SK-N-SH (cell line): ENCODE data around the gene HOXA6. TPM values are rescaled to one million over a fixed set of nuclear protein-coding genes. Genes with fewer than 3 reads are reported as not detected.

Experiments
- CTCF ChIA-PET: fragments of 300-600, 350-600 bp; formaldehyde crosslinking; extraction: SDS; loops from one replicate; lab custom pipeline; 2021; lab: Yijun Ruan, JAX
- POLR2A ChIA-PET: fragments of 350-600 bp; sonication (Branson Sonifier 250); formaldehyde crosslinking; extraction: SDS; loops from one replicate; lab custom pipeline; 2020; ENCODE audit warnings: antibody characterized with exemption, inconsistent platforms; lab: Yijun Ruan, JAX
- DNase-seq: peaks from one replicate; pipeline ENCODE4 v3.0.0; 2012
- H2AFZ ChIP-seq: fragments of 200-600 bp; sonication (generic); 2 replicates; pipeline ENCODE4 v1.8.1; 2016; ENCODE audit warnings: antibody characterized with exemption, mild to moderate bottlenecking, low read depth
- H3F3A ChIP-seq: fragments of 200-600 bp; sonication (generic); replicated peaks from 2 replicates; pipeline ENCODE3; 2016; ENCODE audit warnings: antibody characterized with exemption, mild to moderate bottlenecking; ENCODE audit not compliant: insufficient read depth
- H3K27ac ChIP-seq, 2 experiments: fragments of 200-500 bp in 1 of 2; fragments of 200-600 bp in 1 of 2; sonication (Bioruptor generic) in 1 of 2; sonication (generic), shearing (Covaris generic) in 1 of 2; 2 replicates each; pipeline versions ENCODE4 v1.5.1 to v1.6.1; 2014 to 2016; ENCODE audit warnings: low read depth in 2 of 2, inconsistent platforms in 1 of 2, low read length in 1 of 2, mild to moderate bottlenecking in 1 of 2, mixed read lengths in 1 of 2
- H3K27me3 ChIP-seq: fragments of 200-600 bp; sonication (generic), shearing (Covaris generic); 2 replicates; pipeline ENCODE4 v1.6.1; 2016; ENCODE audit warnings: mixed run types; ENCODE audit not compliant: insufficient read depth
- H3K36me3 ChIP-seq, 2 experiments: fragments of 200-500 bp in 1 of 2; fragments of 200-600 bp in 1 of 2; sonication (Bioruptor generic) in 1 of 2; sonication (generic) in 1 of 2; replicated peaks in 1 of 2; 2 replicates each; pipeline versions ENCODE3 to v1.5.1; 2014 to 2016; ENCODE audit warnings: low read length in 1 of 2, mild to moderate bottlenecking in 1 of 2; ENCODE audit not compliant: insufficient read depth in 2 of 2, control insufficient read depth in 1 of 2
- H3K4me1 ChIP-seq, 2 experiments: fragments of 200-500 bp in 1 of 2; fragments of 200-600 bp in 1 of 2; sonication (Bioruptor generic) in 1 of 2; sonication (generic), shearing (Covaris generic) in 1 of 2; 2 replicates each; pipeline versions ENCODE4 v1.5.1 to v1.6.1; 2014 to 2016; ENCODE audit warnings: low read depth in 1 of 2, low read length in 1 of 2, mixed run types in 1 of 2; ENCODE audit not compliant: insufficient read depth in 2 of 2, control insufficient read depth in 1 of 2
- H3K4me2 ChIP-seq: fragments of 200-600 bp; sonication (generic), shearing (Covaris generic); 2 replicates; pipeline ENCODE4 v1.6.1; 2017; ENCODE audit warnings: mixed run types
- H3K4me3 ChIP-seq, 2 experiments: fragments of 200-500 bp in 1 of 2; fragments of 200-600 bp in 1 of 2; sonication (Bioruptor generic) in 1 of 2; sonication (generic), shearing (Covaris generic) in 1 of 2; 2 replicates each; pipeline versions ENCODE4 v1.5.1 to v1.8.1; 2014 to 2016; ENCODE audit warnings: low read depth in 2 of 2, inconsistent platforms in 1 of 2, low read length in 1 of 2, mild to moderate bottlenecking in 1 of 2, mixed read lengths in 1 of 2, moderate library complexity in 1 of 2
- H3K79me2 ChIP-seq: fragments of 200-600 bp; sonication (generic); 2 replicates; pipeline ENCODE4 v1.8.1; 2017; ENCODE audit warnings: mild to moderate bottlenecking; ENCODE audit not compliant: insufficient read depth
- H3K9ac ChIP-seq: fragments of 200-600 bp; sonication (generic); 2 replicates; pipeline ENCODE4 v1.6.1; 2017; ENCODE audit warnings: mixed run types
- H3K9me2 ChIP-seq: fragments of 200-600 bp; sonication (generic); 2 replicates; pipeline ENCODE4 v1.6.1; 2017; ENCODE audit warnings: mixed run types
- H3K9me3 ChIP-seq: fragments of 200-600 bp; sonication (generic); 2 replicates; pipeline ENCODE4 v1.6.1; 2017; ENCODE audit warnings: mixed run types, mild to moderate bottlenecking, moderate library complexity
- H4K20me1 ChIP-seq: fragments of 200-600 bp; sonication (generic); 2 replicates; pipeline ENCODE4 v1.6.1; 2017; ENCODE audit warnings: mild to moderate bottlenecking, mixed run types; ENCODE audit not compliant: insufficient read depth
- EP300 ChIP-seq, 2 experiments: IDR thresholded peaks; 2 replicates each; pipeline versions ENCODE4 v1.4.0 to v1.6.1; 2012; ENCODE audit warnings: borderline replicate concordance in 1 of 2, low read depth in 1 of 2, low read length in 1 of 2
- EZH2phosphoT487 ChIP-seq: fragments of 200-600 bp; sonication (generic); IDR thresholded peaks from 2 replicates; pipeline ENCODE4 v1.6.1; 2017; ENCODE audit warnings: low read depth, mixed run types, mild to moderate bottlenecking, antibody characterized with exemption, moderate library complexity, borderline replicate concordance
- FOSL2 ChIP-seq: IDR thresholded peaks from 2 replicates; pipeline ENCODE4 v1.4.0; 2012; ENCODE audit warnings: low read depth, mild to moderate bottlenecking, moderate library complexity, borderline replicate concordance
- GABPA ChIP-seq: IDR thresholded peaks from 2 replicates; pipeline ENCODE4 v1.4.0; 2012; ENCODE audit warnings: low read depth, mild to moderate bottlenecking
- GATA2 ChIP-seq: sonication (generic); formaldehyde crosslinking; IDR thresholded peaks from 2 replicates; pipeline ENCODE4 v1.5.0; 2020; ENCODE audit warnings: mild to moderate bottlenecking, missing genetic modification reagents
- JUND ChIP-seq: IDR thresholded peaks from 2 replicates; pipeline ENCODE4 v1.4.0; 2012
- MAX ChIP-seq: IDR thresholded peaks from 2 replicates; pipeline ENCODE4 v1.4.0; 2012; ENCODE audit warnings: low read depth
- NFIC ChIP-seq: IDR thresholded peaks from 2 replicates; pipeline ENCODE4 v1.4.0; 2012; ENCODE audit warnings: borderline replicate concordance
- NRF1 ChIP-seq: IDR thresholded peaks from 2 replicates; pipeline ENCODE4 v1.6.1; 2012; ENCODE audit warnings: low read depth, mild to moderate bottlenecking, low read length
- PBX3 ChIP-seq: IDR thresholded peaks from 2 replicates; pipeline ENCODE4; 2012
- RCOR1 ChIP-seq: fragments of 150-350 bp; IDR thresholded peaks from 2 replicates; pipeline ENCODE4 v1.6.1; 2017; ENCODE audit warnings: antibody characterized with exemption, low read length
- RXRA ChIP-seq: IDR thresholded peaks from 2 replicates; pipeline ENCODE4 v1.4.0; 2012; ENCODE audit warnings: low read depth, mild to moderate bottlenecking, borderline replicate concordance
- SIN3A ChIP-seq: IDR thresholded peaks from 2 replicates; pipeline ENCODE4 v1.6.1; 2012; ENCODE audit warnings: low read depth, mild to moderate bottlenecking, low read length, moderate library complexity, borderline replicate concordance
- TCF12 ChIP-seq: IDR thresholded peaks from 2 replicates; pipeline ENCODE4 v1.4.0; 2012
- TEAD4 ChIP-seq: IDR thresholded peaks from 2 replicates; pipeline ENCODE4 v1.4.0; 2012; ENCODE audit warnings: mild to moderate bottlenecking, borderline replicate concordance; ENCODE audit not compliant: insufficient read depth
- USF1 ChIP-seq: IDR thresholded peaks from 2 replicates; pipeline ENCODE4 v1.4.0; 2012; ENCODE audit warnings: low read depth, borderline replicate concordance
- ZBTB33 ChIP-seq: IDR thresholded peaks from 2 replicates; pipeline ENCODE4 v1.4.0; 2012; ENCODE audit warnings: low read depth, borderline replicate concordance
- WGBS: methylation state at CpG from one replicate; pipeline ENCODE4 v1.1.6; 2017; ENCODE audit warnings: low lambda C conversion rate; 5-methylcytosine and 5-hydroxymethylcytosine counted together
- polyA plus RNA-seq, 3 experiments: library from polyadenylated mRNA; depleted of rRNA; stranded (reverse); fragments of >200 nt; gene quantifications; 2 replicates each; pipeline ENCODE4 v1.2.3, GENCODE V29; 2012

The HOXA6 gene
- polyA plus RNA-seq, 1 of the 3 experiments (the other 2 are of a cell fraction): not detected

GRCh38 chr7:27119412-27119911, 28.1 kb downstream of the HOXA6 start:
- H3K4me2 ChIP-seq: no peak overlapping the region
- peaks cover 100% of the 10 kb centered on the region for H3K27me3 ChIP-seq
- no peaks in the 10 kb centered on the region for H3K79me2 ChIP-seq
- TF ChIP-seq GATA2 (CRISPR knock-in tag) (no peak), EZH2phosphoT487 (no peak), MAX (no peak), TCF12 (no peak), FOSL2 (no peak), RXRA (no peak), SIN3A (no peak), USF1 (no peak), ZBTB33 (no peak), PBX3 (no peak), JUND (no peak)
- no peak overlapping the region for H2AFZ ChIP-seq
- no peak overlapping the region for H3K9ac ChIP-seq
- no peaks in the 10 kb centered on the region for H3K4me1 ChIP-seq
- H3K36me3 ChIP-seq: no peaks in the 10 kb centered on the region
- H3F3A ChIP-seq: no peaks in the 10 kb centered on the region
- H3K27ac ChIP-seq: no peak overlapping the region
- no peak for DNase-seq
- H3K9me2 ChIP-seq: no peaks in the 10 kb centered on the region
- no peaks in the 10 kb centered on the region for H4K20me1 ChIP-seq
- POLR2A ChIA-PET: no interaction called here
- H3K4me3 ChIP-seq: no peak overlapping the region
- H3K9me3 ChIP-seq: no peaks in the 10 kb centered on the region
- CTCF ChIA-PET: interaction anchor here (1.2 to 2.8 kb wide), 2 partner anchors 32 to 436 kb away, joined by 3 to 13 read pairs; partner anchors contain the start of gene HOXA3
- WGBS: 0% methylated on average over 1 of the region's 1 CpG

GRCh38 chr7:27118580-27118979, 29.0 kb downstream of the HOXA6 start:
- no peaks in the 10 kb centered on the region for H3K79me2 ChIP-seq
- no peak overlapping the region for H3K4me2 ChIP-seq
- no peak overlapping the region for H3K4me3 ChIP-seq
- DNase-seq: no peak
- H2AFZ ChIP-seq: no peak overlapping the region
- H3K27me3 ChIP-seq: peaks cover 96% of the 10 kb centered on the region
- ChIA-PET POLR2A (no interaction called here), CTCF (interaction anchor here (0.6 to 2.9 kb wide), 3 partner anchors 13 to 459 kb away, joined by 3 to 9 read pairs (median 3); partner anchors contain the start of gene HOXA5)
- no peaks in the 10 kb centered on the region for H4K20me1 ChIP-seq
- H3K9me2 ChIP-seq: no peaks in the 10 kb centered on the region
- TF ChIP-seq ZBTB33 (no peak), RCOR1 (no peak), TEAD4 (no peak), NRF1 (no peak), SIN3A (no peak), RXRA (no peak), EP300 (IDR thresholded peaks at IDR 0.05; ENCODE audit: borderline replicate concordance in 1 of 2, low read depth in 1 of 2, low read length in 1 of 2) (no peak), TCF12 (no peak), GABPA (no peak), NFIC (no peak)
- no peak overlapping the region for H3K9ac ChIP-seq
- H3K4me1 ChIP-seq: no peaks in the 10 kb centered on the region
- no peaks in the 10 kb centered on the region for H3F3A ChIP-seq
- no peaks in the 10 kb centered on the region for H3K36me3 ChIP-seq
- WGBS: 2% methylated on average over 3 of the region's 3 CpGs
- H3K9me3 ChIP-seq: no peaks in the 10 kb centered on the region
- no peak overlapping the region for H3K27ac ChIP-seq
